NCI-H146 (cell line): Measurements from ENCODE around the gene POLG2.
A peak's percentile ranks its signal among the peaks of the same experiment; 100 is the strongest.
"Not testable (repeated sequence)": the region's sequence is repeated elsewhere in the genome, so short reads cannot be mapped to it uniquely, and the experiment has no call there.

Source experiments
- DNase-seq: peaks from one replicate; lab custom pipeline; 2025; lab: John Stamatoyannopoulos, UW

Gene POLG2

DNA sequence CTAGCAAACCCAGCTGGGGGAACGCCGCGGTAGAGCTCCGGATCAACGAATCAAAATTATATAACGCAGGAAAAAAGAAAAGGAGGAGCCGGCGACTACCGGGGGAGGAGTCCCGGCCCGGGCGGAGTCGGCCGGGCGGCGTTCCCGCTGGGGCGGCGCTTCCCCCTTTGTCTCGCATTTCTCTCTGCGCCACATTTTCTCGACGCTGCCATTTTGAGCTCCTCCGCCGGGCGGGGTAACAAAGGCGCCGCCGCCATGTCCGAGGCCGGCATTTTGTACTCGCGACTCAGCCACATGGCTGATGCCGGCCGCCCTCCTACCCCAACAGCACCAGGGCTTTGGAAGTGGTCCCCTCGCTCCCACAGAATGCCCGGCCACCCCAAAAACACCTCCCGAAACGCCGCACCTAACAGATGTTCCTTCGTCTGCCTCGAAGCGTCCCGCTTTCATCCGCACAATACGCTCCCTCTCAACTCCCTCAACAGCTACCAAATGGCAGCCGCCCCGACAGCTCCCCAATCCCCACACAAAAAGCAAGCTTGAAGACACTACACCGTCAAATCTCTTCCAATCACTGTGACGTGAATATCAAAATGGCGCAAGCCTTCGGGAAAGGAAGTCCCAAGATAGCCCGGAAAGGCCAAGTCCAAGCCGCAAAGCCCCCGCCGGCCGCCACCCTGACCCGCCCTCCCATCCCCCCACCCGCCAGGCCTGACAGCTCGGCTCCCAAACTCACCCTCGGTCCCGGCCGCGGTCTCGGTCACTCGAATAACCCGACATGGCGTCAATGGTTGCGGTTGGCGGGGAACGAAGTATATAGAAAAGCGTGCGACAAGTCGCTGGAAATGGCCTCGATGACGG, 8.7 kb upstream of the POLG2 start:
- DNase-seq = peak; percentile 90

DNA sequence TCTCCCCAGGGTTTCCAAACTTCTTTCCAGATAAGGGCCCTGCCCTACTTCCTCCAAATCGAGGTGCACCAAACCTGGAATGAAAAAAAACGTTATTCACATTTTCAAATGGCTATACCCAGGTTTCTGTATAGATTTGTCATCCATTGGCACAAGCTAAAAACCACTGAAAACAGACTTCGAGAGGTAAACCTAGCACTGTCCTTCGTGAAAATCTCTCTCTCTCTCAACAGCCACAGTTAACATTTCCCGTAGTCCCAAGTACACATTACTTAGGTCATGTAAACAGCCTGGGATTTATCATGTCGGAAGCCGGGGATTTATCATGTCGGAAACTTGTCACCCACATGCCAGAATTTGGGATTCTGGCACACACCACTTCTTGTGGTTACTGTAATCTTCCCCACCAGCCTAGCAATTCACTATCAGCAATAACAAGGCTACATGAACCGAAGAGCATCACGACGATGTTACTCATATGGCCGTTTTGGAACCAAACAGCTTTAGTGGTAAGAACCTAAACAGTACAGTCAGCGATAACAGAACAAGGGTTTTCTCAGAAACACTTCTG, 8.0 kb upstream of the POLG2 start:
- DNase-seq = no peak

DNA sequence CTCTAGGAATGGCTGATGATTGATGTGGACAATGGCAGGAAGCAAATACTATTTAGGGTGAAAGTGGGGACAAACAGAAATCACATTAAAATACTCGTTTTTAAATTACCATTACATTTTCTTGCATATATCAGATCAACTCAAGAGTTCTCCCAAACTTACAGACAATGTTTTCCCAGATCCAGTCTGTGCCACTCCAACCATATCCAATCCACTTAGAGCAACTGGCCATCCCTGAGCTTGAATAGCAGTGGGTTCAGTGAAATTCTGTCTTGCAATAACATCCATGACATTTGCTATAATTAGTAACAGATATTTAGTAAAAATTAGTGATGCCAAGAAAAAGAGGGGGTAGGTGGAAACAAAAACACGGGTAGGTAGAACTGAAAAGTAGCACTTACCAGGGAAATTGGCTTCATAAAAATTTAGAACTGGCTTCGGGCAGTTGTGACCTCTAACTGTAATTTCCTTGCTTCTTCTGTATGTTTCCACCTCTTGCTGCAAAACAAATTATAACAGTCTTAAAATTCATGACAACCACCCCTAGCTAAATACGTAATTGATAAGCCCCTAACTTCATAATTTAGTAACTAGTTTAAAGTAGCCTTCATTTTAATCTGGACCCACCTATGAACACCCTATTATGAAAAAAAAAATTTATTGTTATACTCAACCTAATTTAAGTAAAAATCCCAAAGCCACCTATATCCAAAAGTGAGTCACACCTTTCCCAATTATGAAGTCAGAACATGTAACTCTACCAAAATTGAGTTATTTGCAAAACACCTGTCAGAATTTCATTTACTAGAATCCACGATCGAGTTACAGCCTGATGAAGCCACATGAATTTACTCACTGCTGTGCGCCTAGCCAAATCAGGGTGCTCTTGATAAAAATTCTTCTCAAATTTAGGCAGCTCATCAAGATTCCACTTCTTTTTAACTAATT, 7.2 kb upstream of the POLG2 start:
- DNase-seq = no peak

- DNase-seq = no peak
Observed at GRCh38 chr17:64503341-64503740, 6.5 kb upstream of the POLG2 start.

DNA sequence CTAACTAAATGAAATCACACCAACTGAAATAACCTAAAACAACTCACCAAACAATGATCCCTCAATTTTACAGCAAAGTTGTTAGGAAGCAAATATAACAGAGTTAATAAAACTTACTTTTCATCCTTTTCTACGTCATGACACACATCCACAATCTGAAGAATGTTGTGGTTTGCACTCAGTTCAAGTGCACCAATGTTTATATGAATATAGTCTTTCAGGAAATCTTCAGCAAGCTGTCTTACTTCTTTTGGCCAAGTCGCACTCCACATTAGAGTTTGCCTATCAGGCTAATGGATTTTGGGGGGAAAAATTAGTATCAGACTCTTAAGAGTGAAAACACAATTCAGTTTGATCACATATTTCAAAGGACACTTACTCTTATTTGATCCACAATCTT, 6.0 kb upstream of the POLG2 start:
- DNase-seq = no peak

- DNase-seq = no peak
Observed at GRCh38 chr17:64502021-64502420, 5.2 kb upstream of the POLG2 start.

DNA sequence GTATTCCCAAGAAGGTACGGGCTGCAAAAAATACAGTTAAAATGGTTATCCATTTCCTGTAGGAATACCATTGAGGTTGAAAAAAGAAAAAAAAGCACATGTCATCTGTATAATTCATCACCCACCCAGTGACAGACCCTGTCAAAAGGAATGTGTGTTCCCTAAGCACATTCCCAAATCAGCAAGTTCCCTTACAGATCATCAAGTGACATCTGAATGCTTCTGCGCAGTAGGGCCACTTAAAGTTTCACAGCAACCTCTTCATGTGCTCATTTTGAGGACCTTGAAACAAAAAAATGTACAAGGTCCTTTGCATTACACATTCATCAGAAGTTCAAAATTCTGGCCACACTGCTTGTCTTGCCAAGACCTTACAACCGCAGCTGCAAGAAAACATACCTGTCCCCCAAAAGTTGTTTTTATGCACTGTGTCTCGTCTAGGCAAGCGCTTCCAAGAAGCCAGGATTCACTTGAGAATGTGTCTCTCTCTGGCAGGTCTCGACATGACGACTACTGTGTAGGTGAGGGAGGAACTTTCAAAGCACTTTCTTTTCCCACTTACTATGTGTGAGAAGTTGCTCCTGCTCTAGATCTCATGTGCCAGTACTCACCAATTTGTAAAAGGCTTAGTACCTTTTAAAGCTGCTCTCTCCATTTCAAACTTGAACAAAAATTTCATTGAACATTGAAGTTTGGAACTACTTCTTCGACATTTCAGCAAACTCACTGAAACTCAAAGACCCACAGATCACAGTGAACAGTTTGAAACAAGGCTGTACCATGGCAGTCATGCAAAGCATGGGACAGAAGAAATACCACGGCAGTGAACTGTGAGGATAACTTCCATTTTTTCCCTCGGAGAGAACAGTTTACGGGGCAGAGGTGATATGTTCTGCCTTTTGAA, 4.3 kb upstream of the POLG2 start:
- DNase-seq = no peak

DNA sequence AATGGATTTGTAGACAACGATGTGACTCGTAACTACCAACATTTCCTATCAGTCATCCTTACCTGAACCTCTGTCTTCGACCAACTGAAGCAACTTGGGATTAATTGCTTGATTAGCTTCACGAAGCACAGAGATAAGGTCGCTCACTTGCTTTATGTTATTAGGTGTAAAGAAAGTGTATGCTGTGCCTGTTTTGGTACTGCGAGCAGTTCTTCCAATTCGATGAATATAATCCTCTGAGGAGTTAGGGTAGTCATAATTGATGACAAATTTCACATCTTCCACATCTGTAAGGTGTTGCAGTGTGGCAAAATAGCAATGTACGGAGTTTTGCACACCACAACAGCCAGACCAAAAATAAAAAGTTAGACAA, 3.6 kb upstream of the POLG2 start:
- DNase-seq = no peak

GRCh38 chr17:64499805-64500486, 3.1 kb upstream of the POLG2 start:
- no peak for DNase-seq

DNA sequence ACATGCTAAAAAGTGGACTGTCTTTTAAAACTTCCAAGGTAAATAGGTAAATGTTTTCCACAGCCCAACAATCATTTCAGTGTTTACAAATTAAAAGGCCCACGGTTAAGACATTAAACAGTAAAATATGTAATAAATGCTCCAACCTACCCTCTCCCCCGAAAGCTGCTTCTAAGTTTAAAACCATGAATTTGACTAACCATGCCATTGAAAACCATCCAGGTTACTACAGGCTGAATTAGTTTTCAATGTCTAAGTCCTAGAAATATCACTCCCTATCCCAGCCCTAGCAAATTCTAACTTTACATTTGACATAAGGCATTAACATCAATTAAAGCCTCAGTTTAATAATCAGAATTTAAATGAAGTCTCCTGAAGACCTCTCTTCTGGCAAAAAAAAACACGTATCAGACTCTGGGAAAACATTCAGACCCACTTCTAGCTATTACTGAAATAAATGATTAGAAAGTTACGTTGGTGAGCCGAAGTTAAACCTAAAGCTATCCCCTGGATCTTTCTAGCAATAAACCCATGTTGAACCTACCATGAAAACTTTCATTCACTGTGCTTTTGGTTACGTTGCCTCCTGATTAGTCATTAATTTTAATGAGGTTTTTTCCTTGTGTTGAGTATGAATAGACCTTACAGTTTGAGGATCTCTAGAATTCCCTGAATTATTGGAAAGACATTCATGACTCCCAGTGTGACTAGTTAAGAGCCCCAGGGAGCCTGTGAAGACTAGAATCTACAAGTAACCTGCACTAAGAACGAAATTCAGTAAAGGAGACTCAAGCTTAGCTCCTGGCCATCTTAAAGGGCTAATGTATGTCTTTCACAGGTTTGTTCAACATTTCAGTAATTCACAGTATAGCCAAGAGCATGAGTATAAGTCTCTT, 1.7 kb upstream of the POLG2 start:
- DNase-seq = no peak

- no peak for DNase-seq
Observed at GRCh38 chr17:64497565-64498035, 746 bp upstream of the POLG2 start.

DNA sequence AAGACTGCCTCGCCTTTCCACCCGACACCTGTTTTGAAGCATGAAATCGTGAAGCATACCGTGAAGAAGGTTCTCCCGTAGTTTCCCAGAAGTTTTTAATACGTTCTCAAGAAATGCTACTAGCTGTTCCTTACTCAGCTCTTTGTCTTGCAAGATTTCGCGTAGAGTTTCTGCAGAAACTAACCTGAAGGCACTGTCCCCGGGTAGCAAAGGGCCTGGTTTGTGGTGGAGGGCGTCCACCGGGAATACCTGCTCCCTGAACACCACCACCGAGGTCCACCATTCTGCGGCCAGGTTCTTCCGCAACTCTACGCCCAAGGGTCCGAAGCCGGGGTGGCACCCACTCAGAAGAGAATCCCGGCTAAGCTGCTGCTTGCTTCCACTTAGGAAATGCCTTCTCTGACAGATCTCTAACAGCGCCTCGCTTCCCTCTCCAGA, 487 bp downstream of the POLG2 start:
- DNase-seq = no peak

DNA sequence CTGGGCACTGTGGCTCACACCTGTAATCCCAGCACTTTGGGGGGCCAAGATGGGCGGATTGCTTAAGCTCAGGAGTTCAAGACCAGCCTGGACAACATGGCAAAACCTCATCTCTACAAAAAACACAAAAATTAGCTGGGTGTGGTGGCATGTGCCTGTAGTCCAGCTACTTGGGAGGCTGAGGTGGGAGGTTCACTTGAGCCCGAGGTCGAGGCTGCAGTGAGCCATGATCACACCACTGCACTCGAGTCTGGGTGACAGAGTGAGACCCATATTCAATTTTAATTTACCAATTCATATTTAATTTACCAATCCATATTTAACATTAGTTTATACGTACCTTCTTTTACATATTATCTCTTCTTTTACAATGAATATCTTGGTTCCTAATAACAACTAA, 1.6 kb downstream of the POLG2 start:
- DNase-seq = not testable (repeated sequence)

DNA sequence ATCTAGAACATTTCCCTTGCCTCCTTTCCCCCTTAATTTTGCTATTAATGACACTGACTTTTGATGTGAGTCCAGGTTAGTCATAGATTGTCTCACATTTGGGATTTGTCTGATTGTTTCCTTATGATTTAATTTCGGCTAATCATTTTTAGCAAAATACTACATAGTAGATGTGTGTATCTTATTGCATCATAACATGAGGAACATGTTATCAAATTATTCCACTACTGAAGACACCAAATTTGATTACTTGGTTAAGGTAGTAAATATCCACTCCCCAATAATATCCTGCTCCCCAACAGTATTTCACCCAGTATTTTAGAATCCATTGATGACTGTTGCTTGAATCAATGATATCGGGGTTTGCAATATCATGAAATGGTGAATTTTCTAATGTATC, 2.7 kb downstream of the POLG2 start:
- no peak for DNase-seq

DNA sequence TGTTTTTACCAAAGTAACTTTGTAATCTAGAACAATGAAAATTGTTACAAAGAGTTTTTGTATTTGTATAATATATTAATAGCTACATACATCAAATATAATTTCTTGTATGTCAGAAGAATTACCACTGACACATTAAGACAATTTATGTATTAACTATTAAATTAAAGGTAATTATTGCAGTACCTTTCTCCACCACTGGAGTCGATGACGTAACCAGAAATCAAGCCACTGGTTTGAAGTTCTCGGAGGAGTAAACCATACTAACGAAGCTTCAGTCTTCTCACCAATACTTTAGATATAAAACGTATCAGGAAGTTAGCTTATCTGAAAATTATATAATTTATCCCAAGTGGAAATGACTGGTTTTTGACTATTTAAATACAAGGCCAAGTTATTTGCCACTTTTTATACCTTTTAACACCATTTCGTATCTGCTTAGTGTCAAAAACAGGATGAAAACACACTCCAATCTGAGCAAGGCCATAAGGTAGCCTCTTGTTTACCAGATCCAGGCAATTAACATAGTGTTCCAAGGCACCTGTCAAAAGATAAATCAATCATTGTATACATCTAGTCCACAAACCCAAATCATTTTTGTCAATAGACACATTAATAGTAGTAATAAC, 4.3 kb downstream of the POLG2 start:
- no peak for DNase-seq

GRCh38 chr17:64491994-64492393, 4.9 kb downstream of the POLG2 start:
- no peak for DNase-seq

- peak; percentile 8 for DNase-seq
Observed at GRCh38 chr17:64491034-64491860, 5.6 kb downstream of the POLG2 start.

DNA sequence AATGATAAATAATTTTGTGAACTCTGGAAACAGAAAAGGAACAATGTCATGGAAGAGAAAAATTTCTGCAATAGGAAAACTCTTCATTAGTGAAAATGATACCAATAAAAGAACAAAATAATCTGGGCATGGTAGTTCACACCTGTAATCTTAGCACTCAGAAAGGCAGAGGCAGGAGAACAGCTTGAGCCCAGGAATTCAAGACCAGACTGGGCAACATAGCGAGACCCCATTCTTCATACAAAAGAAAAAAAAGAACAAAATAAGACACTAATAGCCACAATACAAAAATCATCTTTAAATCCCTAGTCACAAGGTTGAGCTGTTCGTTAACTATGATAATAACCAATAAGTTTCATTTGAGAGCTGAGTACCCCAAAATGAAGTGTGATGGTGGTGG, 8.6 kb downstream of the POLG2 start:
- DNase-seq = no peak
